ENCODE measurements around the gene H6PD.
A peak's percentile ranks its signal among the peaks of the same experiment; 100 is the strongest.

H6PD gene

GRCh38 chr1:9261496-9261895 is 26.9 kb downstream of the H6PD start:
- no peak for DNase-seq

GRCh38 chr1:9262096-9262986 is 27.8 kb downstream of the H6PD start:
- DNase-seq: no peak

DNA sequence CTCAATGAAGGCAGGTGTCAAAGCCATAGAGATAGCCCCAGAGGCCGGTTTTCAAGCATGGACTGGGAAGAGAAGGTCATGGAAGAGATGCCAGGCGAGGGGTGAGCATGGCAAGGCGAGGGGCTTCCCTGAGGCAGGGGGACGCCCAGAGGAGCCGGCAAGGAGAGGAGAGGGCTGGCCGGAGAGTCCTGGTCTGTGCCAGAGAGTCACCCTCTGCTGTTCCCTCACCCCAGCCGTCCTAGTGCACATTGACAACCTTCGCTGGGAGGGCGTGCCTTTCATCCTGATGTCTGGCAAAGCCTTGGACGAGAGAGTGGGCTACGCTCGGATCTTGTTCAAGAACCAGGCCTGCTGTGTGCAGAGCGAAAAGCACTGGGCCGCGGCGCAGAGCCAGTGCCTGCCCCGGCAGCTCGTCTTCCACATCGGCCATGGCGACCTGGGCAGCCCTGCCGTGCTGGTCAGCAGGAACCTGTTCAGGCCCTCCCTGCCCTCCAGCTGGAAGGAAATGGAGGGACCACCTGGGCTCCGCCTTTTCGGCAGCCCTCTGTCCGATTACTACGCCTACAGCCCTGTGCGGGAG is 28.8 kb downstream of the H6PD start:
- DNase-seq: no peak

GRCh38 chr1:9263984-9264872 is 29.7 kb downstream of the H6PD start:
- no peak for DNase-seq

DNA sequence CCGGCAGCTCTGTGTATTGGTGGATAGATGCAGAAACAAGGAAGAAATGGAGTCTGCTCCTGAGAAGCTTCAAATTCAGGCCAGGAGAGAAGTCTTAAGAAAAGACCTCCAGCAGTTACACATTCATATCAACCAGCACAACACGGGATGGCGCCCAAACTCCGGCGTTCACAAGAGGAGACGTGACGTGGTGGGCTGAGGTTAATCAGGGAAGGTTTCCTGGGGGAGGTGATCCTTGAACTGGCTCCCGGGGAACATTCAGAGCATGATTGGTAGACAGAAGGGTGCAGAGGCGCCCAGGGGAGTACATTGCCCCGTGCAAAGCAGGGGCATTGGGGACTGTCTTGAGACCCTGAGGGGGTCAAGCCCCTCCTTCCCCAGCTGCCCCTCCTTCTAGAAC is 30.5 kb downstream of the H6PD start:
- DNase-seq: no peak

GRCh38 chr1:9265968-9266367 is 31.4 kb downstream of the H6PD start:
- DNase-seq: no peak

- no peak for DNase-seq
Measured at GRCh38 chr1:9267352-9267686, 32.7 kb downstream of the H6PD start.

DNA sequence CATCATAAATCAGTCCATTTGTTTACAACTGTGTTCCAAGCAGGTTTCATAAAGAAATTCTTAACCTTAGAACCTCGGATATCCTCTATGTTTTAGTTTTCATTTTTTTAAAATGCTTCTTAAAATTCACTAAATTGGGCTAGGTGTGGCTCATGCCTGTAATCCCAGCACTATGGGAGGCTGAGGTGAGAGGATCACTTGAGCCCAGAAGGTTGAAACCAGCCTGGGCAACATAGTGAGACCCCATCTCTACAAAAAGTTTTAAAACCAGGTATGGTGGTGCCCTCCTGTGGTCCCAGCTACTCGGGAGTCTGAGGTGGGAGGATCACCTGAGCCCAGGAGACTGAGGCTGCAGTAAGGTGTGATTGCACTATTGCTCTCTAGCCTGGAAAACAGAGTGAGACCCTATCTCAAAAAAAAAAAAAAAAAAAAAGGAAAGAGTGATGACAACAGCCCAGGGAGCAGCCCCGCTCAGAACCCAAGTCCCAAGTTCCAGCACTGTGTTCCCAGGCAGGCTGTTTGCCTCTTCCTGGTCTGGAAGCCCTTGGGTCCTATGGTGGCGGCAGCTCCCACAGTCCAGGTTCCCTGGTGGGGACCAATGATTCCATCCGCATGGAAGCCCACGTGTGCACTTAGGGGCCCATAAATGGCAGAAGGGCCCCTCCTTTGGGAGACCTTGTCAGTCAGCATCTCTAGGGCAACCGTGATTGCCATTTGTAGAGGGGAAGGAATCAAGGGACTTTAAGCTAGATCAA is 33.4 kb downstream of the H6PD start:
- no peak for DNase-seq

- DNase-seq: no peak
Measured at GRCh38 chr1:9269078-9269501, 34.5 kb downstream of the H6PD start.

DNA sequence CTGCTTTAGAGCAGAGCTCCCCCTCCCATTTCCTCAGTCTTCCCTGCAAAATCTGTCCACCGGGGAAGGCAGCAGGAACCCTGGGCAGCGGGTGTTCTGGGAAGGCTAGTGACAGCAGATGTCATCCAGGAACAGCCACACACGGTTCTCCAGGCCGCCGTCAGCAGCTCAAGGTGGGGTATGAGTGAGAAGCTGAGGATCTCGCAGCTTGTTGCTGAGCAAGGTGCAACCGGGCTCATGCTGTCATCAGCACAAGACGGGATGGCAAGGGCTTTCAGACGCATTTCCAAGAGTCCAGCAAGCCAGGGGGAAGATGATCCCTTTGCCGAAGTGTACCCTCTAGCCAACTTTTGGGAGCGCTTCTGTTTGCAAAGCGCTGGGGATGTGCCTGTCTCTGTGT is 35.1 kb downstream of the H6PD start:
- DNase-seq: no peak

GRCh38 chr1:9270290-9270883 is 35.8 kb downstream of the H6PD start:
- DNase-seq: no peak

DNA sequence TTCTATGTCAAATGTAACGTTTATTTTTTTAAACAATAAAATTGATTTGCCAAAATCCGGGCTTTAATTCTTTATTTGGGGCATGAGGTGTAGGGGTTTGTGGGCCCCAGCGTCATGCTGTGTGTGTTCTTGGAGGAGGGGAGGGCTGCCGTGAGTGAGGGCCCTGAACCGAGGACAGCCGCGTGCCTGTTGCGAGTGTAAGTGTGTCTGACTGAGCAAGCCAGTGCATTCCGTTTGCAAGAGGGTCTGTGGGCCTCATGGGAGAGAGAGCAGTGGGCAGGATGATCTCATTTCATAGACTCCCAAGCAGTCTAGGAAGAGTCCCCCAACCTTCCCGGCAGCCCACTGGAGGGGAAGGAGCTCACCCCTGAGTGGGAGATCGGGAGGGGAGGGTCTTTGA is 36.7 kb downstream of the H6PD start:
- DNase-seq: no peak

DNA sequence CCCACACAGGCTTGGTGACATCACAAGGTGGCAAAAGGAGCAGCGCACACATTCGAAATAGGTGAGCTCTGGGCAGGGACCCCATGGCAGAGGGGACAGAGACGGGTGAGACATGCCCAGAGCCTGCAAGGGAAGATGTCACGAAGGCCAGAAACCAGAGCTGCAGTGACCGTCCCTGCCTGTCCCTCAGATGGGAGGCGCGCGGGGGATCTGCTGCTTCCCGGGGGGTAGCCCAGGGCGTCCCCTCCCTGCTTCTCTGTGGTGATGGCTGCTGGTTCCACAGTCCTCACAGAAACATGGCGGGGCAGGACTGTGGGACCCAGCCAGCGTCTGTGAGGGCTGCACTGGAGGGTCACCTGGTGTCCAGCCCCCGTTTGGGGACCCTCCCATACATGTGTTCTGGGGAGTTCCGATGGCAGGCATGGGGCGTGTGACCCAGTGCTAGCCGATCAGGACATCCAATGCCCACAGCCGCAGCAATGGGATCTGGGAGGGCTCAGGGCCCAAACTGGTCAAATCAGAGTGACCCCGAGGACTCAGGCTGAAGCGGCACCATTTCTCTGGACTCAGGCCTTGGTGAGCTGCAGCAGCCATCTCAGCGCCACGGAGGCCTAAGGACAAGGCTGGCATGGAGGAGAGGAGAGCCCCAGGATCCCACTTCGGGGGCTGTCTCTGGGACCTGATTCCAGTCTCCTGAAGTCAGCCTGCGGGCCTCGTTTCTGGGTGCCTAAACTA is 37.5 kb downstream of the H6PD start:
- no peak for DNase-seq

DNA sequence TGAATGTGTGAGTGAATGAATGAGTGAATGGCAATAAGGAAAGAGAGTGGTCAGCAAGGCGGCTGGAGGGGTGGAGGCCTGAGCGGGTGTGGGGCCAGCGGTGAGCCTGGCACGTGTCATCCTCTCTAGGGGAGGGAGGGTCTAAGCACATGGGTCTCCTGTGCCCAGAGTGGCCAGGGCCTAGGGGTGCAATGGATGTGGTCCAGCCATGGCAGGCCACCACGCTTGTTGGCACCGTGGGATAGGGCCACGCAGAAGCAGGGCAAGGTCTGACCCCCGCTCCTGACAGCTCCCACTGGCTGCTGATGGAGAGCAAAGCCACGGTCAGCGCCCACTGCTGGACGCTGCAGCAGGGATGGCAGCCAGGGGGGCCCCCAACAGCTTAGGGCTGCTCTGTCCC is 38.6 kb downstream of the H6PD start:
- DNase-seq: no peak

DNA sequence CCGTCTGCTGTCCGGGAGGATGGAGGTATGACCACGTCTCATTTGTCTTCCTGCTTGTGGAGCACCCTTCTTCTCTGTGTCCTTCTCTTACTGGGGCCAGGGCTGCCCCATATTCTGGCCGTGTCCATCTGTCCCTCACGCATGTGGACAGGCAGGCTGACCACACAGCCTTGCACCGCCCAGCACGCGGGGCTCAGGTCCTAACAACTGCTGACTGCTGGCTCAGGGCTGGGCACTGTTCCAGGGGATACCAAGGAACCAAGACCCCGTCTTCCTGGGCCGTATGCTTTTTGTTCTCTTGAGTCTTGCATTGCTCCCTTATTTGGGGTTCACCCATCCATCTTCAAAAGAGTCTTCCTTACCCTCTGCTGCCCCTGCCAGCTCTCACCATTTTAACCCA is 40.6 kb downstream of the H6PD start:
- no peak for DNase-seq

DNA sequence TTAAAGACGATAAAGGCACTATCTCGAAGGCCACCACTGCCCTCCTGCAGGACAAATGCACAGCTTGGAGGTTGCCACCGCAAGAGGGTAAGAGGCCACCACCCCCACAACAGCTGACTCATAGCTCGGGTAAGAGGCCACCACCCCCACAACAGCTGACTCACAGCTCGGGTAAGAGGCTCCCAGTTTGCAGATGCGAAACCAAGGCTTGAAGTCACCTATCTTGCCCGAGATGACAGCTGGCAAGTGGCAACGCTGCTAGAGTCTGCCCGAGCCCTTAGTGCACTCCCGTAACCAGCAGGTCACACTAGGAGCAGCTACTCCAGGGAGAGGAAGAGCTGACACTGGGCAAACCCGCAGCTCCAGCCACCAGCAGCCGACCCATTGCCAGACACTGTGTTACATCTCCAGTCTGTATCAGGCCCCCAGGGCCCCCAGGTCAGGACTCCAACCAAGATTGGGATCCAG is 41.0 kb downstream of the H6PD start:
- DNase-seq: peak; percentile 98

GRCh38 chr1:9278116-9278515 is 43.5 kb downstream of the H6PD start:
- DNase-seq: peak; percentile 66

- no peak for DNase-seq
Measured at GRCh38 chr1:9278585-9279153, 44.1 kb downstream of the H6PD start.

DNA sequence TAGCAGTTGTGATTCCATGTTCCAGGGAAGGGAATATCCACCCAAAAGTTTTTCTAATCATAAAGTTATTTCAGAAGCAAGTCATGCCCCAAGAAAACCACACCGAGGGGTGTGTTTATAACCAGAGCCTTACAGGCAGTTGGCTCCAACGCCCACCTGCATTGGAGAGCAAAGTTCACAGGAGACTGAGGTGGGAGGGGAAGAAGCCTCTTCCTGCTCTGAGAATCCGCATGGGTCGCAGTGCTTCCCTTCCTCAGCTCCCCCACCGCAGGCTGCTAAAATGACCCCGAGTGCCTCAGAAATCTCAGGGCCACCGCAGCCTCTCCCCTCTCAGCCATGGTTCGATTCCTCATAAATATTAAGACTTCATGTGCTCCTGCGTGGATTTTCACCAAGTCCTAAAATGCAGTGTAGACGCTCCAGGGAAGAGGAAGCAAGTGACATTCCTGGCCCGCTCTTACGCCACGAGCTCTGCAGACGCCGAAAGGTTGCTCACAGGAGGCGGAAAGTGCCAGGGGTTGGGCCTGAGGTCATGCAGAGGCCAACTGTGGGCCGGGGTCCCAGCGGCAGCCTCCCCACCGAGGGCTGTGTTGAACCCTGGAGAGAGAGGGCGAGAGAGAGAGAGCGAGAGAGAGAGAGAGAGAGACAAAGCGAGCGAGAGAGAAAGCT is 44.7 kb downstream of the H6PD start:
- DNase-seq: peak; percentile 75

GRCh38 chr1:9280015-9280860 is 45.7 kb downstream of the H6PD start:
- peak; percentile 94 for DNase-seq

Data from inflammatory macrophage treated with lipopolysaccharide for 4 hours (primary cell).